HG03064 (cell line): Measurements from ENCODE around the gene TFAP2E.
A peak's percentile ranks its signal among the peaks of the same experiment; 100 is the strongest.

Source experiments
- ATAC-seq: cut with Tn5 transposase; IDR thresholded peaks from one replicate; pipeline ENCODE4 v1.9.1; 2021; ENCODE audit warnings: low read depth; ENCODE audit not compliant: unreplicated experiment

The TFAP2E gene

DNA sequence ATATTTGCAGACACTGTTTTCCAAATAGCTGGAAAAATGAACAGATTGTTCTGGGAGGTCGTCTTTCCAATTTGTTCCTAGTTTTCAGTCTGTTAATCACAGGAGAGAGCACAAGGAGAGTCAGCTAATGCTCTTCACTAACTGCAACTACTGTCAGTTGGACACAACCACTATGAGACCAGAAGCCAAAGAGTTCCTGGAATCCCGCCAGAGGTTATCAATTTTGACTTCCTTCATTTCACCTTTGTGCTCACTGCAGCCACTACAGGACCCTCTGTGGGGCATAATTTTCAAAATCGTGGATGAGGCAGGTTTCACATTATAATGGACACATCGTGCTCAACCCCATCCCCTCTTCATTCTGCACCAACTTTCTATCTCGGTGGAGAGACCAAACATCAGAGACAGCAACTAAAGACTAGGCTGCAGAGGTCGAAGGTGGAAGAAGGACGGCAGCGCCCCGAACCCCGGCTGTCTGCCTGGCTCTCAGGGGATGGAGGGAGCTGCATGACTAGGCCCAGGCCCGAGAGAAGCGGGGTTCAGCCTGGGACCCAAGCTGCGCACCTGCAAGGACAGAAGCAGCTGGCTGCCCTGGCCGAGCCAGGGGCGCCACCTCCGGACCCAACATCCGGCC lies 16.5 kb upstream of the TFAP2E start:
- no peak for ATAC-seq

- peak; percentile 72 for ATAC-seq
Measured at GRCh38 chr1:35557118-35557610, 15.9 kb upstream of the TFAP2E start, which contains the start of gene KIAA0319L. TSS of gene KIAA0319L (minus strand) at chr1:35557403. CDS start at chr1:35554491, 2,912 bp downstream.

GRCh38 chr1:35557611-35558373 lies 15.3 kb upstream of the TFAP2E start, which contains the start of gene NCDN:
TSS of gene NCDN (plus strand) at chr1:35557799. CDS start at chr1:35558191, 392 bp downstream.
- ATAC-seq = peak; percentile 76

DNA sequence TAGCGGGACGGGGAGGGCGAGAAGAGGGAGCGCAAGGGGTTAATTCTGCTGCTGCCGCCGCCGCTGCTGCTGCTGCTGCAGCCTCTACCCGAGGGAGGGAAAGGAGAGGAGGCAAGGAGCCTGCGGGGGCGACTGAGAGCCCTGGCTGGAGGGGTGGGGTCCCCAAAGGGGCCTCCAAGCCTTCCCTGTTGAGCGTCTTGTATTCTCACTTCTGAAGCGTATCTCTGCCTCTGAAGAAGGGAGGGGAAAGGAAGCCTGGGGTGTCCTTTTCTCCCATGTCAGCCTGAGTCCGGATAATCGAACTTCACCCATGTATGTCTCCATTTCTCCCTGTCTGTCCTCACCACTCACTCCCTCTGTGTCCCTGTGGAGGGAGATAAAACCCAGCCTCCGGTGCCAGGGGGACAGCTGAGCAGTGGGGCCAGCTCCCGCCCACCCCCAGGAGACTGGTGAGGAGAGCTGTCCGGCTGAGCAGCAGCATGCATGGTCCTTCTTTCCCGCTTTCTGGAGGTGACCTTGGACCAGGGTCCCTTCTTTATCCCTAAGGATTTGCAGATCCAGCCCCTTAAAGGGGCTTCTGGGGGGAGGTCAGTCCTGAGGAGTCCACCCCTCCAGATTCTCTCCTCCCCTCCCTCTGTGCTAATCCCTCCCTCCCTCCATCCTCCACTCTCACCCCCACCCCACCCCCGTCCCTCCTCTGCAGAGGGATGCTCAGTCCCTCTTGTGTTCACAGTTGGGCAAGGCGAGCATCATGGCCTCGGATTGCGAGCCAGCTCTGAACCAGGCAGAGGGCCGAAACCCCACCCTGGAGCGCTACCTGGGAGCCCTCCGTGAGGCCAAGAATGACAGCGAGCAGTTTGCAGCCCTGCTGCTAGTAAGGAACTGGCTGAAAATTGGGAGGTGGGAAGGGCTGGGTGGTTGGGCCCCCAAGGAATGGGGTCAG lies 14.5 kb upstream of the TFAP2E start:
- ATAC-seq = no peak

GRCh38 chr1:35559317-35559944 lies 13.7 kb upstream of the TFAP2E start:
- no peak for ATAC-seq

DNA sequence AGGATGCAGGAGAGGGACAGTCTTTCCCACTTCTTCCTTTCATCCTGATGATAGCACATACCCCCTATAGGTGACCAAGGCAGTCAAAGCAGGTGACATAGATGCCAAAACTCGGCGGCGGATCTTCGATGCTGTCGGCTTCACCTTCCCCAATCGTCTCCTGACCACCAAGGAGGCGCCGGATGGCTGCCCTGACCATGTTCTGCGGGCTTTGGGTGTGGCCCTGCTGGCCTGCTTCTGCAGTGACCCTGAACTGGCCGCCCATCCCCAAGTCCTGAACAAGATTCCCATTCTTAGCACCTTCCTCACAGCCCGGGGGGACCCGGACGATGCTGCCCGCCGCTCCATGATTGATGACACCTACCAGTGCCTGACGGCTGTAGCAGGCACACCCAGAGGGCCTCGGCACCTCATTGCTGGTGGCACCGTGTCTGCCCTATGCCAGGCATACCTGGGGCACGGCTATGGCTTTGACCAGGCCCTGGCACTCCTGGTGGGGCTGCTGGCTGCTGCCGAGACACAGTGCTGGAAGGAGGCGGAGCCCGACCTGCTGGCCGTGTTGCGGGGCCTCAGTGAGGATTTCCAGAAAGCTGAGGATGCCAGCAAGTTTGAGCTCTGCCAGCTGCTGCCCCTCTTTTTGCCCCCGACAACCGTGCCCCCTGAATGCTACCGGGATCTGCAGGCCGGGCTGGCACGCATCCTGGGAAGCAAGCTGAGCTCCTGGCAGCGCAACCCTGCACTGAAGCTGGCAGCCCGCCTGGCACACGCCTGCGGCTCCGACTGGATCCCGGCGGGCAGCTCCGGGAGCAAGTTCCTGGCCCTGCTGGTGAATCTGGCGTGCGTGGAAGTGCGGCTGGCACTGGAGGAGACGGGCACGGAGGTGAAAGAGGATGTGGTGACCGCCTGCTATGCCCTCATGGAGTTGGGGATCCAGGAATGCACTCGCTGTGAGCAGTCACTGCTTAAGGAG lies 12.6 kb upstream of the TFAP2E start:
- no peak for ATAC-seq

GRCh38 chr1:35561297-35561971 lies 11.7 kb upstream of the TFAP2E start:
- ATAC-seq = no peak

- ATAC-seq = no peak
Measured at GRCh38 chr1:35561972-35562680, 11.0 kb upstream of the TFAP2E start.

GRCh38 chr1:35563166-35563565 lies 9.9 kb upstream of the TFAP2E start:
- no peak for ATAC-seq

DNA sequence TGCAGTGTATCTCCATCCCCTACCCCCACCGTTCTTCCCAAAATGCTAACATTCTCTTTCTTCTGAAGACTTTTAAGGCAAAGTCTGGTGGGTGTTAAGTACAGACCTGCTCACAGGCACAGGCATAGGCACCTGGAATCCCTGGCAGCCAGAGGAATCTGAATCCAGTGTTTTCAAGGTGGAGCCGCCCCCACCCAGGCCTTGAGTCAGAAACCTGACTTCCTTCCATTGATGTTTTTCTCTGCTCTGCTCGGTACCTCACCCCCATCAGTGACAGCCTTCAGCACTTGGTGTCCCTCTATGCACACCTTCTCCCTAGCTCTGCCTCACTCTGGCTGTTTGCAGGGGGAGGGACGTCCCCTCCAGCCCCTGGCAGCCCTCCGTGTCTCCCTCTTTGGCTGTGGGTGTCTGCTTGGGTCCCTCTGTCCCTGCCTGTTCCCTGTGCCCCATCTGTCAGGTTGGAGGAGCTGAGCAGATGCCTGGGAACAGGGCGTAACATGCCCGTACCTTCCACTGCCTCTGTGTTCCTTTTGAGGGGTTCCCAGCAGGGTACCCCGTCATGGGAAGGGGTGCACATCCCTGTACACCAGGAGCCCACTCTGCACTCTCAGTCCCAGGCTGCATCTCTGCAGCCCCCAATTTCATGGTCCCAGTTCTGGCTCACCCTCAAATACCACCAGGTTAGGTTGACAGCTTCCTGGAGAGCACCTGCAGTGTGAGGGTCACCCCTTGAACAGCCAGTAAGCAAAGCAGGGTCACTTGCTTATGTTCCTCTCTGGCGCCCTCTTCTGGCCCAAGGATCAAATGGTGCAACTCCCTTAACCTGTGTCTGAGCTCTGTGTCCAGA lies 8.9 kb upstream of the TFAP2E start:
- ATAC-seq = no peak

GRCh38 chr1:35564884-35565741 lies 8.0 kb upstream of the TFAP2E start:
- ATAC-seq = no peak

- no peak for ATAC-seq
Measured at GRCh38 chr1:35565742-35566133, 7.4 kb upstream of the TFAP2E start.

DNA sequence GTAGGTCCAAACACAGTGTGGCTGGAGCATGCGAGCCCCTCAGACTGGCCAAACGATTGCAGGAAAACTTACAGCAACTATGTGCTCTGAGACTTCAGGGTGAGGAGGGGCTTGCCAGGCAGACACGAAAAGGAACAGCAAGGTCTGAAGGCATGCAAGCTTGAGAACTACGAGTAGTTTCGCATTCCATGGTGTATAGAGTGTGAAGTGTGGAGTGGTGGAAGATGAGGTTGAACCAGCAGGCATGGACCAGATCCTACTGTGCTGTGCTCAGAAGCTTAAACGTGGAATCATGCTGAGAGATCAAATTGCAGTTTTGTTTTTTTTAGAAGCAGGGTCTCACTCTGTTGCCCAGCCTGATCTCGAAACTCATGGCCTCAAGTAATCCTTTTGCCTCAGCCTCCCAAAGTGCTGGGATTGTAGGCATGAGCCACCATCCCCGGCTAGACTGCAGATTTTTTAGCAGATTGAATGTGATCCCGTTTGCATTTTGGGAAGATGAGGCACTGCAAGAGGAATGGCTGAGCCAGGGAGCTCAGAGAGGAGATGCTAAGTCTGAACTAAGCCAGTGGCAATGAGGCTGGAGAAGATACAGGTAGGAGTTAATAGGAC lies 5.1 kb upstream of the TFAP2E start:
- no peak for ATAC-seq

DNA sequence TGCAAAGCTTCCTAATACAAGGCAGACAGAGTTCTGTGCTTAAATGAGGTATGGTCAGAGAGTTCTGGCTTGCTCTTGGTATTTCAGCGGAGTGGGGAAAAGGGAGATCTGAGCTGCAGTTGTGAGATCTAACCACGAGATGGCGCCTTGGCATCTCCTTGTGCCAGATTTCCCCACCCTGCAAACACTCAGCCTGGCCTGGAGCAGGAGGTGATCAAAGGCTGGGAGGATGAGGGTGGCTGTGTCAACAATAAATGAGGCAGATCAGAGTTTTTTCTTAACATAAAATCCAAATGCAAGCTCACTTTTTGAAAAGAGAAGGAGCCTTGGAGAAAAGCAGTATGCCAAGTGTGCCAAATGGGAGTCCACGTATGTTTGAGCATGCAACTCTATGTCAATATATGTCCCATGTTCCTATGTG lies 4.1 kb upstream of the TFAP2E start:
- no peak for ATAC-seq

GRCh38 chr1:35569936-35570335 lies 3.2 kb upstream of the TFAP2E start:
- ATAC-seq = no peak
